GM21619 (cell line): ENCODE results near the gene SEC11A.
"Not testable (repeated sequence)": the region's sequence is repeated elsewhere in the genome, so short reads cannot be mapped to it uniquely, and the experiment has no call there.

ENCODE experiments used
- ATAC-seq: cut with Tn5 transposase; IDR thresholded peaks from one replicate; pipeline ENCODE4 v1.9.1; 2021; ENCODE audit not compliant: unreplicated experiment

The SEC11A gene

DNA sequence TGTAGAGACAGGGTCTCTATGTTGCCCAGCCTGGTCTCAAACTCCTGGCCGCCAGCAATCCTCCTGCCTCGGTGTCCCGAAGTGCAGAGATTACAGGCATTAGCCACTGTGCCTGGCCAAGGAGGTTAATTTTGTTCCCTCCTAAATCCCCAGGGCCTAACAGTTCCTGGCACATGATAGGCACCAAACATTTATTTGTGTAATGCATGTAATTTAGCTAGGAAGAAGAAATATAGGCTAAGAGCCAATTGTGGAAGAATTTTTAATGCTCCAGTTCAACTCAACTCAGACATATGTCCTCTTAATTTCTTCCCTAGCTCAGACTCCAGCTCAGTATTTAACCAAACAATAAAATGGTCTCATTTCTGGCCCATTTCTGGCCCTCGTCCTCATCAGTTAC lies 24.8 kb upstream of the SEC11A start:
- ATAC-seq: no peak

DNA sequence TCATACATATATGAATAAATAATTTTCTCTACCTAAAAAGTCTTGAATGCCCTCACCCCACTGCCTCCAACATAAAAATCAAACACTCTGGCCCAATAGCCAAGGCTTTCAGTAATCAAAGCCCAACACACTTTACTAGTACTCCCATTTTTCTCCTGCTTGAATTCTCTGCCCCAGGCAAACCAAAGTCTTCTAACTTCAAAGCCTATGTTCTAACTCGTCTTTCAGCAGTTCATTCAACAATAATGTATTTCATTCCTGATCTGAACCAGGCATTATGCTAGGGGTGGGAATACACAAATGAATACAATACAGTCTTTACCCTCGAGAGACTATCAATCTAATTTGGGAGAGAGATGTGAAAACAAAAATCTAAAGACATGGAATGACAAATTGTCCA lies 21.1 kb upstream of the SEC11A start:
- no peak for ATAC-seq

DNA sequence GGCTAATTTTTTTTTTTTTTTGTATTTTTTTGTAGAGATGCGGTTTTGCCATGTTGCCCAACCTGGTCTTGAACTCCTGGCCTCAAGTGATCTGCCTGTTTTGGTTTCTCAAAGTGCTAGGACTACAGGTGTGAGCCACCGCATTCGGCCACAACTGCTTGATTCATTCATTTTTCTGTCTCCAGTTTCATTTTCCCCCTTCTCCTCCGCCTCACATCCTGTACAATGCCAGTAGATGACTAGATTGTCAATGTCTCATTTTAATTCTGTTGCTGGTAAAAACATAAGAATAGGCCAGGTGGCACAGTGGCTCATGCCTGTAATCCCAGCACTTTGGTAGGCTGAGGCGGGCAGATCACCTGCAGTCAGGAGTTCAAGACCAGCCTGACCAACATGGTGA lies 20.4 kb upstream of the SEC11A start:
- ATAC-seq: peak; percentile 49

DNA sequence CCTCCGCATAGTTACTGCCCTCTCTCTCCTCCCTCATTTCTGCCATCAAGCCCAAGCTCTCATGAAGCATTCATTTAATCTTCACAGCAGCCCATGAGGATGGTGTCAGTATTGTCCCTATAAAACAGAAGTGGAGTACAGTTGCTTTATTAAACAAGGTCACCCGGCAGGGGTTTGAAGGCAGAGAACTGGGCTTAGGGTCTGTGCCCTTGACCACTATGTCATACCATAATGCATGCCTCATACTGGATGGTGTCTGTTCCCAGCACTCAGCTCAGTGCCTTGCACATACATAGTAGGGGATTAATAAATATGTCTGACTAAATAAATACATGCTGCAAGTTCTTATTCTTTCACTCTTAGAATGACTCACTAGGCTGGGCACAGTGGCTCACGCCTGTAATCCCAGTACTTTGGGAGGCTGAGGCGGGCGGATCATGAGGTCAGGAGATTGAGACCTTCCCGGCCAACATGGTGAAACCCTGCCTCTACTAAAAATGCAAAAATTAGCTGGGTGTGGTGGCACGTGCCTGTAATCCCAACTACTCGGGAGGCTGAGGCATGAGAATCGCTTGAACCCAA lies 19.6 kb upstream of the SEC11A start:
- peak; percentile 39 for ATAC-seq

GRCh38 chr15:84734794-84735479 lies 19.0 kb upstream of the SEC11A start:
- peak; percentile 59 for ATAC-seq

GRCh38 chr15:84731774-84732173 lies 15.8 kb upstream of the SEC11A start:
- ATAC-seq: no peak

DNA sequence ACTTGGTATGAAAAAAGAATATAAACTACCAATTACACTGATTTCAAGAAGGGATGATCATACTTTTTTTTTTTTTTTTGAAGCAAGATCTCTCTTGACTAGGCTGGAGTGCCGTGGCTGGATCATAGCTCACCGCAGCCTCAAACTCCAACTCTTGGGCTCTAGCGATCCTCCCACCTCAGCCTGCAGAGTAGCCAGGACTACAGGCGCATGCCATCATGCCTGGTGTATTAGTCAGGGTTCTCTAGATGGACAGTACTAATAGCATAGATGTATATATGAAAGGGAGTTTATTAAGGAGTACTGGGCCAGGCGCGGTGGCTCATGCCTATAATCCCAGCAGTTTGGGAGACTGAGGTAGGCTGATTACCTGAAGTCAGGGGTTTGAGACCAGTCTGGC lies 11.5 kb upstream of the SEC11A start:
- no peak for ATAC-seq

GRCh38 chr15:84725001-84725491 lies 9.1 kb upstream of the SEC11A start:
- ATAC-seq: no peak

DNA sequence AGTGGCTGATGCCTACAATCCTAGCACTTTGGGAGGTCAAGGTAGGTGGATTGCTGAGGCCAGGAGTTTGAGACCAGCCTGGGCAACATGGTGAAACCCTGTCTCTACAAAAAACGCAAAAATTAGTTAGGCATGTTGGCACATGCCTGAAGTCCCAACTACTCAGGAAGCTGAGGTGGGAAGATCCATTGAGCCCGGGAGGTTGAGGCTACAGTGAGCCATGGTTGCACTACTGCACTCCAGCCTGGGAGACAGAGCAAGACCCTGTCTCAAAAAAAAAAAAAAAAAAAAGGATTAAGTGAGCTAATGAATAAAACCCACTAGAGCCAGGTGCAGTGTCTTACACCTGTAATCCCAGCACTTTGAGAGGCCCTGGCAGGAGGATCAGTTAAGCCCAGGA lies 6.7 kb upstream of the SEC11A start:
- ATAC-seq: no peak

DNA sequence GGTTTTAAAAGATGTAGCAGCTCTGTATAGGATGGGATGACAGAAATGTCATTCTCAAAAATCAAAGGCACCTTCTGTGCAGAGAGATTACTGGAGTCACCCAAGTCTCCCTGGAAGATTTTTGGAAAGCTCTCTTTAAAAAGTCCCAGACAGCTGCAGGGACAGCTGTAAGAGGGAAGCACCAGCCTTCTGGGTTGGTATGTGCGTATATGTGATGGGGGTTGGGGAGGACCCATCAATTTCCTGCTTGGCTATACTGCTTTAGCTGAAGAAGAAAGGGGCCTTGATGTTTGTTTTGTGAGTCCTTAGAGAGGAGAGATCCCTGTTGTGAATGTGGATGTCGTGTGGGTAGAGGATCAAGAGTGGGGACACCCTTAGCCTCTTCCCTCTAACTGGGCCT lies 5.4 kb upstream of the SEC11A start:
- ATAC-seq: no peak

GRCh38 chr15:84715441-84716035 lies 401 bp downstream of the SEC11A start:
- no peak for ATAC-seq

GRCh38 chr15:84714821-84715220 lies 1.1 kb downstream of the SEC11A start:
- ATAC-seq: no peak

- ATAC-seq: no peak
Observed at GRCh38 chr15:84714372-84714771, 1.6 kb downstream of the SEC11A start.

DNA sequence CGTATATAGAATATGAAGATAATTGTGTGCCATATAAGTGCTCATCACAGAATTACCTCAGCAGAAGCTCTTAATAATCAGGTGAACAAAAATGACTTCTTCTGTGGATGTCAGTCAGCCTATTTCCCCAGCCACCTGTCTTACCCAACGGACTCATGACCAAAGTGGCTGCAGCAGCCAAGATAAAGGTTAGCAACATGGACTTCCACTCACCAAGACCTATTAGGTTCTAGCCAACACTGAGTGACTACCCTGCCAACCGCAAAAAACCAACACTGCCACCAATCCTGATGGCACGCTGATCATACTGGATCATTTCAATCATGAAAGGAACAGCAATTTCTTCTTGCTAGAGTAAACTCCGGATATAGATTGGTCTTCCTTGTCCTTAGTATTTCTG lies 12.1 kb downstream of the SEC11A start:
- no peak for ATAC-seq

DNA sequence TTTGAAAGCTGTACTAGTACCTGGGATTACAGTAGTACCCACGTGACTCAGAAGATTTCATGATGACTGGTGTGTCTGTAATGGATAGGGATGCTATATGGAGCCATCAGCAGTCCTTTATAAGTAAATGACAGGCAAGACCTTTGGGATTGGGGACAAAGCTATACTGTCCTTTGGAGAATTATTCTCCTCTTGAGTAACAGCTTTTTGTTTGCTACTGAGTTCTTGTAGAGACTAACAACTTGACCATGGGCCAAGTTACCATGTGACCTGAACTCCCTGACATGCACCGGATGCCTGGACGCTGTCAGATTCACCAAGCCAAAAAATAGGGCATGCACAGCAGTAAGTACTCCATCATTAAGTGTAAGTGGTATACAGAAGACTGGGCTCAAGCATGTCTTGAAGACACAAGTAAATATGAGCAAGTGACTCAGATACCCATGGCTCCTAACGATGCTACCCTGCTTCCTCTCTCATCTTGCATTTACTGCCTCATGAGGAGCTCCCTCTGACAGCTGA lies 12.9 kb downstream of the SEC11A start:
- no peak for ATAC-seq

DNA sequence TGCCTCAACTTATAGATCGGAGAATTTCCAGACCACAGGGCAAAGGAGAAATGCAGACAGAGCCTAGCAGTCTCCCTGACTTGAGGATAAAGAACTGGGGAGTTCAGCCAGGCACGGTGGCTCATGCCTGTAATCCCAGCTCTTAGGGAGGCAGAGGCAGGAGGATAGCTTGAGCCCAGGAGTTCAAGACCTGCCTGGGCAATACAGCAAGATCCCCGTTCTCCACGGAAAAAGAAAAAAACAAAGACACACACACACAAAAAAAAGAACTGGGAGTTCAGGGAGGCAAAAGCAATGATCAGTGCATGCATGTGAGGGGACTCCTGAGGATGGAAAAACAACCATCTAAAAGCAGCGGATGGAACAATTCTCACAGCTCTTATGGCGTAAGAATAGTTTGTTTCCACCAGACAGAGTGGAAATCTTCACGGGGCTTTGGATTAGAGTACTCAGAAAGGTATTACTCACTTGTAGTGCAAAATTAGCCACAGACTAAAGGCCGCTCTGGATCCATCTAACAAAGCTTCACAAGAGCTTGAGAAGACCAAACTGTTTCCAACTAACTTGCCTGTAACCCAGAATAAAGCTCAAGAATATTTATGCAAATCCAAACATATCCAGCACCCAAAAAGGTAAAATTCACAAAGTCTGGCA lies 16.3 kb downstream of the SEC11A start:
- no peak for ATAC-seq

GRCh38 chr15:84697236-84697990 lies 18.5 kb downstream of the SEC11A start:
- ATAC-seq: no peak

GRCh38 chr15:84696757-84697156 lies 19.2 kb downstream of the SEC11A start:
- no peak for ATAC-seq

DNA sequence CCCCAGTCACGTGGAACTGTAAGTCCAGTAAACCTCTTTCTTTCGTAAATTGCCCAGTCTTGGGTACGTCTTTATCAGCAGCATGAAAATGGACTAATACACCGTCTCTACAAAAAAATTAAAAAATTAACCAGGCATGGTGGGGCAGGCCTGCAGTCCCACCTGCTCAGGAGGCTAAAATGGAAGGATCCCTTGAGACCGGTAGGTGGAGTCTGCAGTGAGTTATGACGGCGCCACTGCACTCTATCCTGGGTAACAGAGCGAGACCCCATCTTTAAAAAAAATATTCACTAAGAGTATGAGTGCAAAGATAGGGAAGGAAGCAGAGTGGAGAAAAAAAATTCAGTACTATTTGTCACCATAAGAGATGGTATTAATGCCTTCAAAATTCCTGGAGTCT lies 25.6 kb downstream of the SEC11A start:
- no peak for ATAC-seq

GRCh38 chr15:84689858-84690257 lies 26.1 kb downstream of the SEC11A start:
- ATAC-seq: no peak

GRCh38 chr15:84686446-84686845 lies 29.5 kb downstream of the SEC11A start:
- ATAC-seq: not testable (repeated sequence)
